ENCODE measurements around the gene SNRNP48. TPM values are rescaled to one million over a fixed set of nuclear protein-coding genes. Genes with fewer than 3 reads are reported as not detected.

SNRNP48 gene
- total and polyA plus RNA-seq, 2 of the 8 experiments (the other 6 are each of a cell fraction or from before 2014, with no cell fraction given): 7.7 to 21.0 TPM

GRCh38 chr6:7629321-7629720 lies 39.3 kb downstream of the SNRNP48 start:
- H3K4ac ChIP-seq (replicated peaks; ENCODE audit: insufficient read length, low read depth, low read length): no peak overlapping the region
- WGBS, 2 experiments (ENCODE audit: extremely low coverage in 1 of 2, insufficient coverage in 1 of 2, insufficient read length in 1 of 2, insufficient replicate concordance in 2 of 2, low coverage in 1 of 2, low lambda C conversion rate in 2 of 2, missing lambda C conversion rate in 1 of 2): 82% methylated on average over 2 of the region's 2 CpGs; no CpG with 5 or more reads in 1 of the 2 experiments
- CTCF ChIA-PET (ENCODE audit: partially characterized antibody): interaction anchor here (0.8 to 5.6 kb wide), 3 partner anchors 11 to 14 kb away, joined by 4 to 26 read pairs (median 4); no protein-coding TSS in a partner anchor
- H3K4me2 ChIP-seq (ENCODE audit: insufficient read depth in 1 of 2, low read depth in 2 of 2, low read length in 2 of 2): no peak overlapping the region
- H3K23ac ChIP-seq (ENCODE audit: insufficient read length): no peak overlapping the region
- H2BK20ac ChIP-seq (ENCODE audit: low read length): no peak overlapping the region
- no peak overlapping the region for H2BK12ac ChIP-seq (ENCODE audit: low read depth, low read length)
- H3K23me2 ChIP-seq (ENCODE audit: low read depth, low read length): no peaks in the 10 kb centered on the region; the same call in 1 of the 2 replicates
- H2BK120ac ChIP-seq (replicated peaks; ENCODE audit: low read depth, low read length): no peak overlapping the region
- no peak overlapping the region for H3K56ac ChIP-seq (replicated peaks; ENCODE audit: insufficient read length, low read depth, low read length)
- H3K36me3 ChIP-seq (ENCODE audit: control insufficient read depth in 2 of 4, insufficient read depth in 4 of 4, low read length in 3 of 4): no peaks in the 10 kb centered on the region
- H2BK15ac ChIP-seq (ENCODE audit: low read length): no peak overlapping the region
- H3K9me3 ChIP-seq (ENCODE audit: insufficient read depth in 2 of 2, low read depth in 1 of 2, low read length in 1 of 2): no peaks in the 10 kb centered on the region
- H3K79me1 ChIP-seq (ENCODE audit: low read depth, low read length): no peaks in the 10 kb centered on the region
- H2AK5ac ChIP-seq (ENCODE audit: low read depth, low read length): no peak overlapping the region
- DNase-seq (ENCODE audit: low read depth in 1 of 2, low spot score in 2 of 2): no peak
- H2BK5ac ChIP-seq (ENCODE audit: low read depth, low read length): no peak overlapping the region
- no peak overlapping the region for H3K27ac ChIP-seq (ENCODE audit: low read depth, low read length)
- no peak overlapping the region for H2AFZ ChIP-seq (ENCODE audit: low read length)
- no peak overlapping the region for H4K8ac ChIP-seq (ENCODE audit: extremely low read depth, insufficient read depth, low read length)
- H3K14ac ChIP-seq (ENCODE audit: insufficient read length): no peak overlapping the region
- H3K18ac ChIP-seq (ENCODE audit: extremely low read depth, low read length): no peak overlapping the region
- peaks cover 0 to 5% (median 0%) of the 10 kb centered on the region in 4 experiments; a peak in 2 of 7 replicates for H3K4me1 ChIP-seq (replicated peaks in 1 of 4; ENCODE audit: control insufficient read depth in 3 of 4, insufficient read depth in 4 of 4, low read length in 3 of 4)
- no peak for FAIRE-seq
- H3K9ac ChIP-seq (replicated peaks in 1 of 4; ENCODE audit: extremely low read depth in 1 of 4, low read depth in 3 of 4, low read length in 3 of 4): no peak overlapping the region
- H4K20me1 ChIP-seq (replicated peaks in 1 of 2; ENCODE audit: control insufficient read depth in 1 of 2, insufficient read depth in 2 of 2, low read length in 2 of 2): no peaks in the 10 kb centered on the region
- no peak overlapping the region for H4K5ac ChIP-seq (ENCODE audit: insufficient read length, low read depth, low read length)
- no peak overlapping the region for H4K91ac ChIP-seq (replicated peaks; ENCODE audit: insufficient read length, low read length)
- H3K4me3 ChIP-seq (ENCODE audit: extremely low read depth in 1 of 4, insufficient read depth in 2 of 4, low read depth in 3 of 4, low read length in 4 of 4): no peak overlapping the region
- H3K79me2 ChIP-seq (ENCODE audit: control insufficient read depth in 1 of 2, insufficient read depth in 2 of 2, low read length in 2 of 2): no peaks in the 10 kb centered on the region
- H3K27me3 ChIP-seq (replicated peaks in 1 of 4; ENCODE audit: control insufficient read depth in 3 of 4, extremely low read depth in 1 of 4, insufficient read depth in 3 of 4, low read length in 3 of 4): peaks cover 0 to 2% (median 0%) of the 10 kb centered on the region in 4 experiments; a peak in 1 of 7 replicates
- POLR2A ChIA-PET (ENCODE audit: partially characterized antibody): interaction anchor here (0.6 kb wide), 1 partner anchor 563 kb away, joined by 3 read pairs; no protein-coding TSS in a partner anchor
- no peak for TF ChIP-seq HDAC6 (IDR thresholded peaks at IDR 0.05; ENCODE audit: low read depth, low read length)
- no peak for TF ChIP-seq BACH1 (IDR thresholded peaks at IDR 0.05; ENCODE audit: low read length)
- no peak for TF ChIP-seq SRF (IDR thresholded peaks at IDR 0.05; ENCODE audit: low read depth, low read length)
- TF ChIP-seq CEBPB (IDR thresholded peaks at IDR 0.05; ENCODE audit: low read depth, low read length): no peak
- no peak for TF ChIP-seq CBX8 (IDR thresholded peaks at IDR 0.05; ENCODE audit: borderline replicate concordance, low read depth, low read length)
- no peak for TF ChIP-seq SAP30 (IDR thresholded peaks at IDR 0.05; ENCODE audit: insufficient read depth, insufficient replicate concordance, low read length)

Data from H1 (cell line).